ENCODE results near the gene C2orf78.
"Not testable (repeated sequence)": the region's sequence is repeated elsewhere in the genome, so short reads cannot be mapped to it uniquely, and the experiment has no call there.

The C2orf78 gene

GRCh38 chr2:73779467-73780236 lies 4.3 kb upstream of the C2orf78 start, which contains the start of gene DUSP11:
Gene DUSP11, minus strand, starts transcription at chr2:73780103. Its CDS starts 129 bp downstream, at chr2:73779974.
- peak; percentile 88 to 98 (median 93) for DNase-seq

- no peak for DNase-seq
These were observed 3.8 kb upstream of the C2orf78 start for GRCh38 chr2:73780237-73780582.

DNA sequence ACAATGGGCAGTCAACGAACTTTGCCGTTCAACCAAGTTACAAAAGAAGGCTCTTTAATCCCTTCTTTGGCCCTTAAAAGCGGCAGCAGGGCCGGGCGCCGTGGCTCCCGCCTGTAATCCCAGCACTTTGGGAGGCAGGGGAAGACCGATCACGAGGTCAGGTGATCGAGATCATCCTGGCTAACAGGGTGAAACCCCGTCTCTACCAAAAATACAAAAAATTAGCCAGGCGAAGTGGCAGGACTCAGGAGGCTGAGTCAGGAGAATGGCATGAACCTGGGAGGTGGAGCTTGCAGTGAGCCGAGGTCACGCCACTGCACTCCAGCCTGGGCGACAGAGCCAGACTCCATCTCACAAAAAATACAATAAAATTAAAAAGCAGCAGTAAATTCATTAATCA lies 581 bp upstream of the C2orf78 start:
- DNase-seq: not testable (repeated sequence)

DNA sequence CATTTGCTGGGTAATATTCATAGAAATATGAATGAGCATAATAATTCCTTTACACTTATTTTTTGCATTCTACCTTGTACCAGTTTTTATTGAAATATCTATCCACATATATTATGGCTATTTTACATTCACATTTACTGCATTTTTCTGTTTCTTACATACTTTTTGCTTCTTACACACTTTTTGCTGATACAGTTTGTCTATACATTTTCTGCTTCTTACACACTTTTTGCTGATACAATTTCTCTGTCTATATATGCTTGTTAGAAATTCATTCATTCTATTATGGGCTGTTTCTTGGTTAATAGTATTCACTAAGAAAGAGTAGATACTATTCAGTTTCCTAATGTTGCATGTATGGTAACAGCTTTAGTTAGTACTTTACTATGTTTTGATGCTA lies 27.9 kb downstream of the C2orf78 start:
- no peak for DNase-seq

GRCh38 chr2:73812635-73813034 lies 28.7 kb downstream of the C2orf78 start:
- no peak for DNase-seq

DNA sequence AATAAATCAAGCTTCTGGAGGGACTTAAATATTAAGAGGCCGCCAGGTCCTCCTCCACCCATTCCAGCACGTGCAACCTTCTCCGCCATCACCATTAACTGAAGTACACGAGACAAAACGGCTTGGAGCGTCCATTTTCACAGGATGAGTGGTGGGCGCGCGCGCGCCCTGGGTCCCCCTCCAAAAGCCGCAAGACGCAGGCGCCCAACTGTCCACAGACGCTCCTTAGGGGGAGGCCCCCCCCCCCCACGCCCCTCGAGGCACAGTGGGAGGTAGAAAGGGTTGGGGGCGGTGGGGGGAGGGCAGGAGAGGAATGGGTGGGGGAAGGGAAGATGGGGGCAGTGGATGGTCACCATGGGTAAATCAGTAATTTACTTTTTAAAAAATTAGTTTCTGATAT lies 34.3 kb downstream of the C2orf78 start:
- DNase-seq: no peak

DNA sequence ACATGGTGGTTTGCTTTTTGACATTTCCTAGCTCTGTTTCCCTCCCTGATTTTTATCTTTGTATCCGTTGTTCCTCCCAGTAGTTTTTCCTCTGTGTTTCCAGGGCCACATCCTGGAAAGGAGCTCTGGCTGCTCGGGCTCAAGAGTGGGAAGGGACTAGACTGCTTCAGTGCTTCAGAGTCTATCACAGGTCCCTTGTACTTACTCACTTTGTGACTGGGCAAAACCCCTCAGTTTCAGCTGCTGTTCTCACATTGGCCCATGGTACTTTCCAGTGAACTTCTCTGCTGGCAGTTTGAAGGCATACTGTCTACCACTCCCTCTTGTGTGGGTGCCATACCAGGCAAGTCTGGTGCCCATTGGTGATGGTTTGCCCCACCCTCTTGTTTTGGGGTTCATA lies 37.2 kb downstream of the C2orf78 start:
- no peak for DNase-seq

- DNase-seq: no peak
These were observed 37.7 kb downstream of the C2orf78 start for GRCh38 chr2:73821669-73822068.

GRCh38 chr2:73822276-73822675 lies 38.3 kb downstream of the C2orf78 start:
- DNase-seq: no peak

DNA sequence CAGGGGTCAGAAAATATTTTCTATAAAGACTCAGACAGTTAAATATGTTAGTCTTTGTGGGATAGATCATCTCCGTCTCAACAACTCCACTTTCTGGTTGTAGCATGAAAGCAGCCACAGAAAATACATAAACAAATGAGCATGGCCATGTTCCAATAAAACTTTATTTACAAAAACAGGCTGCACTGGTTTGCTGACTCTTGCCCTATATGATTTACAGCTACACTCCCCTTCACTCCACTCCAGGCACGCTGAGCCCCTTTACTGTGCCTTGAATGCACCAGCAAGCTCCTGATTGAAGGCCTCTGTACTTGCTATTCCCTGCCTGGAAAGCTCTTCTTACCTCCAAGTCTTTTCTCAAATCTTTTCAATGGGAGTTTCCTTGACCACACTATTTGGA lies 39.0 kb downstream of the C2orf78 start:
- no peak for DNase-seq

- no peak for DNase-seq
These were observed 39.4 kb downstream of the C2orf78 start for GRCh38 chr2:73823416-73823815.

DNA sequence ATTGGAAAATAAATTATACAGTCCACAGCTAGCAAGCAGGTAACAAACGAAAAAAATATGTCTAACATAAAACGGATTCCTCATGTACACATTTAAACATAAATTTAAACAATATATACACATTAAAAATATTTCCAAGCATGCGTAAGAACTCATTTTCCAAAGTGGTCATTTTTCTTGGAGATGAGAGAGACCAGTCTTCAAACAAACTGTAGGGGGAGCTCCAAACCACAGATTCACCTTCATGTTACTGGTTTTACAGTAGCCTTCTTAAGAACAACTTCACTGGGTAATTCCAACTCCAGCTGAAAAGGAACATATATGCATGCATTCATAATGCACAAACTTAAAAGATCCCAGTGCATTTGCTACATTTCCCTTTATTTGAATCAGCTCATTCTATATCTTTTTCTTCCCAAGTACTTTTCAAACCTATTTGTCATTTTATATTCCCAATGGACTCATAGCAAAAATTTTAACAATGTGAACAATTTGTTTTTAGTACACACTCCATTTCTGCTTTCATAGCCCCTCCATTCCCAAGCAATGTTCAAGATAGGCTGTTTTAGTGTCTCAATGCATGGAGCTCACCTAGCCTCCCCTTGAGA lies 40.0 kb downstream of the C2orf78 start:
- no peak for DNase-seq

- DNase-seq: no peak
These were observed 41.4 kb downstream of the C2orf78 start for GRCh38 chr2:73825408-73825807.

DNA sequence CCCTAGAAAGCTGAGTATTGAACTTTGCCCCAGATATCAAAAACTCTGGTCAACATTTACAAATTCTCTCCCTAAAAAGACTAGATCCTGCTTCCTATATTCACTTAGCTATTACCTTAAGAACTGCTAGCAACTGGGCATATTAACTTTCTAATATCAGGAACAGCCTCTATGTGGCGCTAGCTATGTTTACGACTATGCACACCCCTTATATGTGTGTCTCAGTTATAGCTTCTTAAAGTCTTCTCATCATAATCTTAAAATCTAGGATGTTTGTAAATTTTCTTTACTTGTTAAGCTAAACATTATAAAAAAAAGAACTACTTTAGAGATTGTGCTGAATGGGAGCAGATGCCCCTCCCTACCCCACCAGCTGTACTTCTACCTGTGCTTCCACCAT lies 43.0 kb downstream of the C2orf78 start:
- no peak for DNase-seq

DNA sequence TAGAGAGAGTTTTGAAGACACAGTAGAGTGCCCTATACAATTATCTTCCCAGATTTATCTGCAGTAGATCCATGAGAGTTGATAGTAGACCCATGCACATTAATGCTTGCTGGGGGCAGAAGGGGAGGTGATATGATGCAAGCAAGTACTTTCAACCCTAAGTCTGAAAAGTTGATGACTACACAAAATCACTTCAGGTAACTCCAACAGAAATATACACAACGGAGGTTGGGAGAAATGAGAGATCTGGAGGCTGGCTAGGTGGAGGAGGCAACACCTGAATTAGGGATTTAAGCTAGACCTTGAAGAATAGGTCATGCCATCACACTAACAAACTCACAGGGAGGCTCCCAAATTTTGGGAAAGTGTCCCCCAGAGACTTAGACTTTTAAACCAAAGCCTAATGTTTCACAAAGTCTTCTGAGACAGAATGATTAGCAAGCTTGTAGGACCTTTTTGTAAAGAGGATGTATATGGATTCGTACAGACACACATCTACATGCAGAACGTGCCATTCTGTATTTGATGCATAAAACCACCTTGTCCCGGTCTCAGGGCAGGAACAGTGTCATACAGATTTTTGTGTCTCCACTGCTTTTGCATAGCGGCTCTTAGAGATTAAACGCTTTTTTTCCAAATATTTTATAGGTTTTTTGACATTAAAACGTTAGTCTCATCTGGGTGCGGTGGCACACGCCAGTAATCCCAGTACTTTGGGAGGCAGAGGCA lies 43.8 kb downstream of the C2orf78 start:
- no peak for DNase-seq

- DNase-seq: no peak
These were observed 44.4 kb downstream of the C2orf78 start for GRCh38 chr2:73828389-73828817.

DNA sequence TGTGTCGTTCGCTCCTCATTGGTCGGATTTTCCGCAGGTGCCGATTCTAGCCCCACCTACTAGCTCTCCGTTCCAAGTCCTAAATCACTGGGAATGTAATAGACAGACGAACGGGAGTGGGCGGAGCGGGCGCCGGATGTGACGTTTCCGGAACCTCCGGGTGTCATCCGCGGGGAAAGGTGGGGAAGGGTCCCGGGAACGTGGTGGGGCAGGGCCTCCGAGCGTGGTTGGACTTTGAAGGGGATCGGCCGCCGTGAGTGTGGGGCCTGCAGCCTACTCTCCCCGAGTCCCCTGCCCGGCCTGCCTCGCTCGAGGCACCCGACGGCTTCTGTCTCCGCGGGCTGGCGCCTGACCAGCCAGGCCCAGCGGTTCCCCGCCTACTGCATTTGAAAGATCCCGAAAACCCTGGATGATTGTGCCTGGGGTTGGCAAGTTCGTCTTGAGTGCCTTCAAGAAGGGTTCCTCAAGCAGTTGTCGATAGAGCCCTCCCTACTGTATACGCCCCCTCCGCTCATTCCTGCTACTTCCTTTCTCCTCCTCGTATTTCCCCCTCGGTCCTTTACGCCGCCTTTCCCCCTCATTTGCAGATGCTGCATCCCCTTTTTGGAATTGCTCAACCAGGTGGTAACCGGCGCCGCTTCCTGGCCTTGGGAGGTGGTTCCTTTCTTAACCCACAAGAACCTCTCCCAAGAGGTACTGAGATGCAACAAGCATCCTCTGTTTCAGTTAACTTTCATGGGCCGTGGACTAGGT lies 45.0 kb downstream of the C2orf78 start, which contains the start of gene STAMBP:
STAMBP (plus strand) TSS at position 144 of the 753 bp plus-strand sequence. CDS start 1,896 bp downstream, outside the sequence.
- DNase-seq: peak; percentile 66 to 74 (median 73)

DNA sequence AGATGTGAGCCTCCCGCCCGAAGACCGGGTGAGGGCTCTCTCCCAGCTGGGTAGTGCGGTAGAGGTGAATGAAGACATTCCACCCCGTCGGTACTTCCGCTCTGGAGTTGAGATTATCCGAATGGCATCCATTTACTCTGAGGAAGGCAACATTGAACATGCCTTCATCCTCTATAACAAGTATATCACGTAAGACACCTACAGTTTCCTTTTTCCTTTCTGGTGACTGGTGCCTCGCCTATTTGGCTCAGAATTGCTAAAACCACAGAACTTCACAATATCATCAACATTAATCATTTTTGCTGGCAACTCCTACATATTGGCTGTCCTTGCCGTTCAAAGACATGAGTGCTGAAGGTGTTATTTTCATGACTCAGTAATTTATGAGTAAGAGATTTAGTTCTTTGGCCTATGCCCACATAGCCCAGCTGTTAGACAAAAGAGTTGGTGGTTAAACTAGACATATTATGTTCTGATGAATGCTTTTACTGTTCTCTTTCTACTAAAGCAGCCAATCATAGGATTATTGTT lies 47.0 kb downstream of the C2orf78 start:
- no peak for DNase-seq

- DNase-seq: no peak
These were observed 48.9 kb downstream of the C2orf78 start for GRCh38 chr2:73832930-73833329.

GRCh38 chr2:73836141-73836943 lies 52.4 kb downstream of the C2orf78 start:
- DNase-seq: no peak

GRCh38 chr2:73837847-73838585 lies 54.0 kb downstream of the C2orf78 start:
- no peak for DNase-seq

Data from activated CD4-positive, CD25-positive, alpha-beta regulatory T cell (primary cell).